CD1c-positive myeloid dendritic cell (primary cell): ENCODE measurements around the gene USH1G.
"Not testable (repeated sequence)": the region's sequence is repeated elsewhere in the genome, so short reads cannot be mapped to it uniquely, and the experiment has no call there.

Experiments used
- DNase-seq: peaks from one replicate; pipeline ENCODE4 v3.0.0-alpha.2; 2016; ENCODE audit errors: extremely low spot score

The USH1G gene

DNA sequence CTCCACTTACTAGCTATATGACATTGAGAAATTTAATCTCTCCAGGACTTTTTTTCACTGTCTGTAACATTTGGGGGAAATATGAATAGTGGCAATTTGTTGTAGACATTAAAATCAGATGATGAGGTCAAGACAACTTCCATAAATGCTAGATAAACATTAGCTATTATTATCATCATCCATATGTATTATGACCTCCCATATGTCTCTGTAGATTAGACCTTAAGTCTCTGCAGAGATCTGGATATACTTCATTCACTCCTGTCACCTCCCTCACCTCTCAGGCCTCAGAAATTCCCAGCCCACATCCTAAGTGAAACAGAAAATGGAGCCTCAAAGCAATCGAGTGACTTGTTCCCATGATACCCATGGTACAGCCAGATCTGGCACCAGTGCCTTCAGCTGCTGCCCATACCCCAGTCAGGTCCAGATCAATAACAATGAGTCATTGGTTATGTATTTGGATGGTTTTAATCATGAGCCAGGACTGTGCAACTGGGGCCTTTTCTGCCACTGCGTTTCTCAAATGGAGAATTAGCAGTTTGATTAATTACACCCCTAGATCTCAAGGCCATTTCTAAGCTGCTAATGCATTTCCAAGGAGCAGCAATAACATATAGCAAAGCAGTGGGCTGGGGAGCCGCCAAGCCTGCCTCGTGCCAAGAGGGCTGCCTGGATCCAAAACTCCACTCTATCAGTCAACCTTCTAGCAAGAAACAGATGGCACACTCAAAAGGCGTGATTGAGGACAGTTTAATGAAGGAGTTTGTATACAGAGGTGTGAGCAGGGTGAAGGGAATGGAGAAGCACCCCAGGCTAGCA, 47.7 kb downstream of the USH1G start:
- no peak for DNase-seq

DNA sequence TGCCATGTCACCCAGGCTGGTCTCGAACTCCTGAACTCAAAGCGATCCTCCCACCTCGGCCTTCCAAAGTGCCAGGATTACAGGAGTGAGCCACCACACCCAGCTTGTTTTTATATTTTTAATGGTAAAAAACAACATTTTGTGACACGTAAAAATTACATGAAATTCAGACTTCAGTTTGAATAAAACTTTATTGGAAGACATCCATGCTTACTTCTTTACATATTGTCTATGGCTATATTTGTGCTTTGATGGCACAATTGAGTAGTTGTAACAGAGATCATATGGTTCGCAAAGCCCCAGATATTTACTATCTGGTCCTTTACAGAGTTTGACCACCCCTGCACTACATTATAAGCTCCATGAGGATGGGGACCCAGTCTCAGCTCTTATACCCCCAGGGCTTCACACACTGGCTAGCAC, 48.4 kb downstream of the USH1G start:
- no peak for DNase-seq

DNA sequence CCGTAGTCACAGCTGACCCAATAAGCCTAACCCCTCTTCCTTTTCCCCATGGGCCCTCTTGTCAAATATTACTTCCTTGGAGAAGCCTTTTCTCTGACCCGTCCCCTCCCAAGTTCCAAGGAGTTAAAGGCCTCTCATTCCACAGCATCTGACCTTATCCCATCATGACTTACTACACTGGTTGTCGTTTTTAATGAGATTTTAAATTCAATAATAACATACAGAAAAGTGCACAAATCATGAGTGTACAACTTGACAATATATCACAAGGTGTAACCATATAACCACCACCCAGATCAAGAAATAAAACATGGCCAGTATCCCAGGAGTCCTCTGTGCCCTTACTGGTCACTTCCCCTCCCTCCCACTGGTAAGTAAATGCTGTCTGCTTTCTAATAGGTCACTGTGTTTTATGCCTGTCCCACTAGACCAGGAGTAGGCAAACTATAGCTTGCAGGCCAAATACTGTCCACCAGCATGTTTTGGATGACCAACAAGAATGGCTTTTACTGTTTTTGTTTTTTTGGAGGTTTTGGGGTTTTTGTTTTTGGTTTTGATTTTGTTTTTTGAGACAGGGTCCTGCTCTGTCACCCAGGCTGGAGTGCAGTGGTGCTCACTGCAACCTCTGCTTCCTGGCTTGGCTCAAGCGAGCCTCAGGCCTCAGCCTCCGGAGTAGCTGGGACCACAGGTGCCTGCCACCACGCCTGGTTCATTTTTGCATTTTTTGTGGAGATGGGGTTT, 49.0 kb downstream of the USH1G start:
- peak; percentile 29 for DNase-seq

DNA sequence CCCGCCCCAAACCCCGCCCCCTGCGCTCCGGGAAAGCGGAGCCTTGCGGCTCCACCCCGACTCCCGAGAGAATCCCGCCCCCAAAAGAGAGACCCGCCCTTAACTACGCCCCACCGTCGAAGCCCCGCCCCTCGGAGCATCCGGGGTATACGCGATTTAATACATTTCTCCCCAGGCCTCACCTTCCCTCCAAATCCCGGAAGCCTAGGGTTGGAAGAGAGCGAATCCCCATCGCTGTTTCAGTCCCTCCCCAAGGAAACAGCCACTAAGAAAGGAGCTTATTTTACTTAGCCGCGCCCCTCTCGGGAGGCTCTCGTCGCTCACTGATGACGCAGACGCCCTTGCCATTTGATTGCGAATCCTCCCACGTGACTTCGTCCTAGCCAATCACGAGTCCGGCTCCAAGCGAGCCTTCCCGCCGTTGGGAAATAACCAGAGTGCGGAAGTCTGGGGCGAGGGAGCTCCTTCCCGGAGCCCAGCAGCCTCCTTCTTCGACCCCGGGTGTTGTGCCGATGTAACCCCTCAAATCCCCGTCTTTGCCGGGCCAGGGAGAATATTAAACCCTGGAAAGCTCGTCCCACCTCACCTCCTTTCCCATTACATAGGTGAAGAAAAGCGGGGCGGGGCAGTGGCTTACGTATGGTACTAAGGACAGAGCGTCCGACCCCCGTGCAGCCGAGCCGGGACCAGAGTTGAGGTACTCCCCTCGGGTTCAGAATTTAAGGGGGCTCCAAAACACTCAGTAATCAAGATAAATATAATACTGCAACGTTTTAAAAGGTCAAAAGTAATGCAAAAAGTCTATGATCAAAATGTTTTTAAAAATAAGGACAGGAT, 49.8 kb downstream of the USH1G start:
- DNase-seq, result peak; percentile 100

DNA sequence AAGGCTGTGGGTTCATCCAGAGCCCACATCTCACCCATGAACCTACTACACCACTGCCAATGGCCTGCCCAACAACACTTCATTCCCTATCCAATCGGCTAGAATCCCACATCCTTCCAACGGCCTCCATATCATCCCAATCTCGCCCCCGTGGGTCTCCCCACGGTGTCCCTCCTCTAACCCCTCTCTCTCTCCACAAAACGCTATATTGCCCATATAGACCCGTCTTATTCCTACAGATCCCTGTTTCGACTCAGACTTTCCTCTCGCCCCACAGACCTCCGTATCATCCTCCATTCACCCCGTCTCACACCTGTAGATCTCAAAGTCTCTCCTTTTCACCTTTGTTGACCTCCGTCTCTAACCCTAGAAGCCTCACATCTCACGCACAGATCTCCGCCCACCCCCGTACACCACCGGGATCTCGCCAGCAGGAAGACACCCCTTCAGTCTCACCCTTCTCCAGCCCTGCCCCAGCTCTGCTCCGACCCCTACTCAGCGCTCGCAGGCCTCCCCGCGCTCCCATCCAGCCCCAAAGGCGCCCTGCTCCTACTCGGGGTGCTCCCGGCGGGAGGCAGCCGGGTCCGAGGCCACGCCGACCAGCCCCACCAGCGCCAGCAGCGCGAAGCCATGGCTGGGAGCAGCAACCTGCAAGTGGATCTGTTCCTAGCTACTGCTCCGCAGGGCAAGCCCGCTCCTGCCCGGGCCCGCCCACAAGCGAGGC, 50.6 kb downstream of the USH1G start, which contains the start of gene FDXR:
FDXR (minus strand) TSS at position 682 of the 724 bp plus-strand sequence; CDS start at position 632, 50 bp downstream.
- DNase-seq, result no peak

GRCh38 chr17:74871356-74872076, 51.5 kb downstream of the USH1G start:
- no peak for DNase-seq

- no peak for DNase-seq
Observed at GRCh38 chr17:74870512-74870911, 52.5 kb downstream of the USH1G start.

GRCh38 chr17:74870028-74870427, 53.0 kb downstream of the USH1G start:
- DNase-seq, result not testable (repeated sequence)

DNA sequence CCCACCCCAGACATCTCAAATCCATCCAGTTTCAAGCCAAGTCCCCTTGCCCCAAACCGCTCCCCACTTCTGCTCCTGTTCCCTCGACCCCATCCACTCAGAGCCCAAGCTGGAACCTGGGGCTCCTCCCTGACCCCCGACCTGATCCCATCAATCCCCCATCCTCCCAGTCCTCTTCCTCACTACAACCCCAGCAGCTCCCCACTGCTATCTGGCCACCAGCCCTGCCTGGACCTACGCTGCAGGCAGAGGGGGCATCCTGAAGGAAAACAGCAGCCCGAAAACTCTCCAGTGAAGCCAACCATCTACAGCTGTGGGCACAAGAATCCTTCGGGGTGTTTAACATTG, 54.2 kb downstream of the USH1G start:
- no peak for DNase-seq

- no peak for DNase-seq
Observed at GRCh38 chr17:74868251-74868907, 54.7 kb downstream of the USH1G start.

DNA sequence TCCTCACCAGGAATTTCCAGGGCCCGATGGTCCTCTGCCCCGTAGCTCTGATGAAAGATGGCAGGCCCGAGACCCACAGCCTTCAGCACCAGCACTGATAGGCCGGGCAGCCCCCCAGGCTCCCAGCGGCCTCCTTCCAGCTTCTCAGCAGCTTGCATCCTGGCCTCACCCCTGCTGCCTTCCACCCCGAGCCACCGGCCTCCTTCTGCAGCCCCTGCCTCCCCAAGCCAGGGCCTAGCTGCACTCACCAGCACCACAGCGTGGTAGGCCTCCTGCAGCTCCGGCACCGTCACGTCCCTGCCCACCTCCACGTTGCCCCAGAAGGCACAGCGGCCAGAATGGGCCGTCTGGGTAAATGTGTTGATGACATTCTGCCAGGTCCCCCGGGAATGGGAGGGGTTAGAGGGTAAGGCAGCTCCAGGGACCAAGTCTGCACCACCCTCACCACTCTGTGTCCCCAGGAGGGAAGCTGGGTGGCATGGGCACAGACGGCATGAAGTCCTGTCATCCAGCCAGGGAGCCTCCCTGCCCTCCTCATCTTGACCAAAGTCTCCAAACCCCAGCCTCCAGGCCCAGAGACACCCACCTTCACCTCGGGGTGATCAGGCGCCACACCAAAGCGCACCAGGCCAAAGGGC, 56.7 kb downstream of the USH1G start:
- no peak for DNase-seq
